HG03469 (cell line): ENCODE results near the gene ANKRD18B.
"Not testable (repeated sequence)": the region's sequence is repeated elsewhere in the genome, so short reads cannot be mapped to it uniquely, and the experiment has no call there.

Experiments used
- ATAC-seq: cut with Tn5 transposase; IDR thresholded peaks from one replicate; pipeline ENCODE4 v1.9.1; 2021; ENCODE audit warnings: mild to moderate bottlenecking, moderate library complexity, moderate number of reproducible peaks; ENCODE audit not compliant: unreplicated experiment

ANKRD18B gene

GRCh38 chr9:33604249-33604648 is 80.2 kb downstream of the ANKRD18B start:
- not testable (repeated sequence) for ATAC-seq

- not testable (repeated sequence) for ATAC-seq
These were observed 80.9 kb downstream of the ANKRD18B start for GRCh38 chr9:33604936-33605335.

GRCh38 chr9:33611358-33611757 is 87.3 kb downstream of the ANKRD18B start:
- ATAC-seq: no peak

DNA sequence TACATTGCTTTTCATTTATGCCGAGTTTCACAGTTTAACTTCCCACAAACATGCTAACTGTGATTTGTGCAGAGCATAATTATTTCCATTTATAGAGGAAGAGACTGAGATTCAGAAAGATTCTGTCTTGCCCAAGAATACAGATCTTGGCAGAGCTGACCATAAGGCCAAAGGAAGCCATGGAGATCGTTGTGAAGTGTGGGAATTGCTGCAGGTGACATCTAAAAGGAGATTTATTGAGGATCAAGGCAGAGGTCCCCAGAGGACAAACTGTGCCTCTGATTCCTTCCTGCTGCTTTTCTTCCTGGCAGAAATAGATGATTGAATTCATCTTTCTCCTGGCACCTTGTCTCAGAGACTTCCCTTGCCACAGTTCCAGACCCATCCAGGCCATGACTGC is 88.4 kb downstream of the ANKRD18B start:
- ATAC-seq: not testable (repeated sequence)

DNA sequence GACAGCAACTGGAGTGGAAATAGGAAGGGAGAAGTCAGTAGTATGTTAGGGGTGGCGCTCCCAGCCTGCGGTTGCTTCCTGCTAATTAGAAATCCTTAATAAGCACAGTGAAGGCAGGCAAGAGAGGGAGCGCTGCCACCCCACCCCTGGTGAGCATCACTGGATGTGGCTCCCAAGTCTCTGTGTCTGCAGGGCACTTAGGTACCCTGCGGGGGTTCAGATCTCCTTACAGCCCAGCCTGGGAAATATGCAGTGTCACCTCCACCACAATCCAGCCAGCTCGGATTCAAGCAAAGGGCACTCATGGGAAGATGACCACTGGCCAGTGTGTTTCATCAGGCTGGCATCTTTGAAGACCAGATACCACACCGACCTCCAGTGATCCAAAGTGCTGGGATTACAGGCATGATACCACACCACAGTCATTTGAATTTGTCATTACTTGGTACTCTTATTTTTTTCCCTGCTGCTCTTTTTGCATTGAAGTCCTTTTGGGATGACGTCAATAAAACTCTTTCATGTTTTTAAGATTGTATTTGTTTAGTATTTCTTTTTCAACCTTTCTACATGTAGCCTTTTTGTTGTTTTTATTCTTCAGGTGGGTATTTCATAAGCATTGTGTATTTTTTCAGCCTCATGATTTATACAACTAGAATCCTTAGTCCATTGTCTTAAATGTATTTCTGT is 90.1 kb downstream of the ANKRD18B start:
- ATAC-seq: no peak

- ATAC-seq: not testable (repeated sequence)
These were observed 94.3 kb downstream of the ANKRD18B start for GRCh38 chr9:33618370-33618769.

DNA sequence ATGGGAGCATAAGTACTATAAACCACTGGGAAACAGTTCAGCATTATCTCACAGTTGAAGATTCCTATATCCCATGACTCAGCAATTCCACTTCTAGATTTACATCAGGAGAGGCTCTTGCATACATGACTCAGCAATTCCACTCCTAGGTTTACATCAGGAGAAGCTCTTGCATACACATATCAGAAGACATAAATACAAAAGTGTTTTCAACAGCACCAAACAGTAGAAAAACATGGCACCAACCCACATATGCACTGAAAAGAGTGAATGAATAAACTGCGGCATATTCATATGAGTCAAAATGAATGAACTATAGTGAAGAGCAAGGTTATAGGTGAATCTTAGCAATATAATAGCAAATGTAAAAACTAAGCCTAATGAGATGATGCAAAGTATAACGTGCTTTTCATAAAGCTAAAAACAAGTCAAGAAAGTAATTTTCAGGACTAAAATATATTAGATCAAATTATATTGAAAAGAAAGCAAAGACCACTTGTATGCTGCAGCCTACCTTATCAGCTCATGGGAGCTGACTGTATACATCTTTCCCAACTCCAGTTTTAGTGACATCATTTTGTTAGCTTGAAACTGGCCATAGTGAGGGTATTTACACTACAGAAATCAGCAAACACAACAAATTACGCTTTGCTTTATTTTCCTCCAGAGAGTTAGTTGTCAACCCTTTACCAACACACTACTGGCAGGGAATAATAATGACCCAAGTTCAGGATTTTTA is 95.8 kb downstream of the ANKRD18B start:
- ATAC-seq: no peak

DNA sequence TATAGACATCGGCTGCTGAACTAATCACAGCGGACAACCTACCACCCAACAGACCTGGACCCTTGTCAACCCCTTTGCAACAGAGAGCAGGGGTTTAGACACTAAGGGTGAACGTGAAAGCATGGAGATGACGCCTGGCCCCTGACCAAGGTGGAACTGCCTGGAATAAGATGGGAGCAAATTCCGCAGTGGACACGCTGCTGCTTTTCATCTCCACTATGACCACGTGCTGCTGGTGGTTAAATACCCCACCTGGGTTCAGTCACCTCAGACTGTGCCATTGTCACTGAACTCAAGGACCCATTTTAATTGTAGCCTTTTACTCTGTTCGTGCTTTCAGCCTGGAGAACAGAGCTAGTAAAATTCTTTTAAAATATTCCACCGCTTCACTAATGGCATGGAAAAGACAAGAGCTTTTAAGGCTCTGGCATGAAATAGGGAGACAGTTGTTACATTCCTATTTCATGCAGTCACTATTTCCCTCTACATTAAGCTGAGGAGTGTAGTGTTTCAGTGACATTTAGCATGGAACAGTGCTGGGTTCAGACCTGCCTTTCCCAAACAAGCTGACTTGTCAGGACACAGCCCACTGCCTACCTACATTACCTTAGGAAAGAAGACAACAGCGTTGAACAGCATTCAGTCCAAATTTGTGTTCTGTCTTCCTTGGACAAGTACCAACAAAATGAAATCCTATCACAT is 96.8 kb downstream of the ANKRD18B start:
- no peak for ATAC-seq
